NK-92 (cell line): ENCODE results near the gene LMF1.
"Not testable (repeated sequence)": the region's sequence is repeated elsewhere in the genome, so short reads cannot be mapped to it uniquely, and the experiment has no call there.

Source experiments
- DNase-seq: peaks from one replicate; lab custom pipeline; 2025; ENCODE audit not compliant: unreplicated experiment; lab: John Stamatoyannopoulos, UW

Gene LMF1

DNA sequence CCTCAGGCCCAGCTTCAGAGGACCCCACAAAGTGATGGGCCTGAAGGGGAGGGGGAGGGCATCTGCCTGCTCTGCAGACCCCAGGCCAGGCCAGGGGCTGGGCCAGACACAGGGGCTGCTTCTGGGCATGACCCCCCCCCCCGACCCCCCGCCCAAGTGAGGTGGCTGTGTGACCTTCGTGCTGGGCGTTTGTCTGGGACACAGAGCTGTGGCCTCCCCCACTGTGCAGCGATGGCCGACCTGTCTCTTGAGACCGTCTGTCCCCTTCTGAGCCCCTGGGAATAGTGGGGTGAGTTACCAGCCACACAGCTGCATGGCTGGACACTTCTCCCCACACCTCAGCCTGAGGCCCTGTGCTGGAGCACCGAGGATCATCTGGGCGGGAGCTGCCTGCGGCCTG is 135.4 kb downstream of the LMF1 start:
- DNase-seq: no peak

DNA sequence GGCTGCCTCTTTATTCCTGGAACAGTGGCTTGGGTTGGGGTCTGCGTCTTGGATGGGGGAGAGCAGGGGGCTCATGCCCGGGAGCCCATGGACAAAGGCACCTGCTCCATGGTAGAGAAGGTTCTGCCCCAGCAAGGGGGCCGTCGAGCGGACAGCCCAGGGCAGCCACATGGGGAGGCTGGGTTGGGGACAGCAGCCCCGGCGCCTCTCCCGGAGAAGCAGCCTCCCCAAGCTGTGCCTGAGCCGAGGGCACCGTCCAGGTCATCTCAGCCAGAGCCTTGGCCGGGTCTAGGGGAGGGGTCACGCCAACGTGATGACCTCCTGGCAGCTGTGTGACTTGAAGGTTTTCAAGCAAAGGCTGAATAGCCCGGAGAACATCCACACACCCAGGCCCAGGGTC is 137.4 kb downstream of the LMF1 start:
- no peak for DNase-seq

DNA sequence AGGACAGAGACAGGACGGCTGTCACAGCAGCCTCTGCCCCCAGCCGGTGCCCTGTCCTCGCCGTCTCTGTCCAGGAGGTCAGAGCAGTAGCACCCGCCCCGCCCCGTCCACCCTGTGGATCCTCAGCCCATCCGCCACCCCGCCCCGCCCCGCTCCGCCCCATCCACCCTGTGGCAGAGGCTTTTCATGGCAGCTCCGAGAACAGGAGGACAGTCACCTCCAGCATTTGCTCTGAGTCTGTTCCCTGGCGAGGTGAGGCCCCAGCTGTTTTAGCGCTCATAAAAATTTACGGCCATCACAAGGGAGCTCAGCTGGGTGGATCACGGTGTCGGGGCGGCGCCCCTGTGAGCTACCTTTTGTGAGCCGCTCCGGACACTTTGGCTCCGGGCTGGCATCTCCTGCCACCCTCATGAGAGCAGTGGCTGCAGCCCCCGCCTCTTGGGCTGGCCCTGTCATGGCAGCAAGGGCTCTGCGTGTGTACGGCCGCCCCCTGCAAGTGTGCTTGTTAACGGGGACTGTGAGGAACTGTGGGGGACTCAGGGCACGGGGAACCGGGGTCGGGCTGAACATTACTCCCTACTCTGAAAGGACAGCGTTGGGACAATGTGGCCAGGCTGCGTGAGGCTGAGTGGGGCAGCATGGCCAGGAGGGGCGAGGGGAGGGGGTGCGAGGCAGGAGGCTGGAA is 138.0 kb downstream of the LMF1 start:
- DNase-seq: no peak

DNA sequence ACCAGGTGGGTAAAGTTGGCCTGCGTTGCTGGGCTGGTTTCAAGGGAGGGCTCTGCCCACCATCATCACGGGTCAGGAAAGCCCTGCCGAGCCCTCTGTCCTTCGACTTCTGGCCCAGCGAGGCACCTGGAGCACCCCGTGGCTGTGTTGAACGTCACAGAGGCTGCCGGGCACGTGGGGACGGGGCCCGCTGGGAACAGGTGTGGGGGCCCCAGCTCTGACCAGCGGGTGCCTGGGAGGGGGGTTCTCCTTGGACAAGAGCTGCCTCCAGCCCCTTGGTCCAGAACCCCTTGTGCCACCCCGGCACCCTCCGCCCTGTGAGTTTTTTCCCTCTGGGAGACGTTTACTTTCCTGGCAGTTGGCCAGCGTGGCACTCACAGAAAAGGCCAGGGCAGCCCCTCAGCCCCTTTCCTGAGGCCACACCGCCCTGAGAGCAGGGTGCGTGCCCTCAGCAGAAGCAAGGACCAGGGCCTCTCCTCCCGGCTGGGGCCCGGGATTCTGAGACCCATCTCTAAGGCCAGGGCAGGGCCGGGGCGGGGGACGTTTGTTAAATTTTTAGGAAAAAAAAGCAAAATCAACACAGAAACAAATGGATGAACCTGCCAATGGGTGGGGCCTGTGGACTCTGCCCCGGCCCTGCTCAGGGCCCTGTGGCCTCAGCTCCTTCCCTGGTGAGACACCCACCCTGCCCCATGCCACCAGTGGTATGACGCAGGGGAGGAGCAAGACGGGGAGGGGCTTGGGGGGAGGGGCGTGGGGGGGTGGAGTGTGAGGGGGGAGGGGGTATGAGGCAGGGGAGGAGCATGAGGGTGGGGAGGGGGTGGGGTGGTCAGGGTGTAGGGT is 139.0 kb downstream of the LMF1 start:
- DNase-seq: no peak

DNA sequence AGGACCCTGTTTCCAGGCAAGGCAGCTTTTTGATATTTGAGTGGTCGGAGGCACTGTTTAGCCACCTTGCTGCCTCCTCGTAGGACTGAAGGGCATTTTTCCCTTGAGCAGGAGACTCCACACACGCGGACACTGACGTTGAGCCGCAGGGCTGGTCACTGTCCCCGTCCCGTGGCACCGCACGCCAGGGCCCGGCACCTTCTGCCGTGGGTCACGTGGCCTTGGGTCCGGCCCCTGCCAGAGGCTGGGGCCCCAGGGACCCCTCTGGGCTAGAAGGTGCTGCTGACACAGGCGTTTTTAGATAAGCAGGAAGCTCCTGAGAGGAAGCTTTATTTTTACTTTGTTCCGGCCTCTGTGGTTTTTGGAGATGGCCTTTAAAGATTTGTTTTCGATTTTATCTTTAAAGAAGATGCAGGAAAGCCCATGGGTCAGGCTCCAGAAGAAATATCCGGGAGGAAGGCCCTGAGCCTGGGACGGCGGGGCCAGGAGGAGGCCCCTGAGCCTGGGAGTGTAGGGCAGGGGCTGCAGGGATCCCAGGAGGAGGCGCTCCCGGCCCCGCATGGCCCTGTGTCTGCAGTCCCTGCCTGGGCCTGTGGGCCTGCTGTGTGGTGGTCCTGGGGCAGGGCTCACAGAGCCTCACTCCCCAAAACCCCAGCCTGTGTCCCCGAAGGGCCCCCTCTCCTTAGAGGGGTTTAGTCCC is 139.8 kb downstream of the LMF1 start:
- DNase-seq: no peak

DNA sequence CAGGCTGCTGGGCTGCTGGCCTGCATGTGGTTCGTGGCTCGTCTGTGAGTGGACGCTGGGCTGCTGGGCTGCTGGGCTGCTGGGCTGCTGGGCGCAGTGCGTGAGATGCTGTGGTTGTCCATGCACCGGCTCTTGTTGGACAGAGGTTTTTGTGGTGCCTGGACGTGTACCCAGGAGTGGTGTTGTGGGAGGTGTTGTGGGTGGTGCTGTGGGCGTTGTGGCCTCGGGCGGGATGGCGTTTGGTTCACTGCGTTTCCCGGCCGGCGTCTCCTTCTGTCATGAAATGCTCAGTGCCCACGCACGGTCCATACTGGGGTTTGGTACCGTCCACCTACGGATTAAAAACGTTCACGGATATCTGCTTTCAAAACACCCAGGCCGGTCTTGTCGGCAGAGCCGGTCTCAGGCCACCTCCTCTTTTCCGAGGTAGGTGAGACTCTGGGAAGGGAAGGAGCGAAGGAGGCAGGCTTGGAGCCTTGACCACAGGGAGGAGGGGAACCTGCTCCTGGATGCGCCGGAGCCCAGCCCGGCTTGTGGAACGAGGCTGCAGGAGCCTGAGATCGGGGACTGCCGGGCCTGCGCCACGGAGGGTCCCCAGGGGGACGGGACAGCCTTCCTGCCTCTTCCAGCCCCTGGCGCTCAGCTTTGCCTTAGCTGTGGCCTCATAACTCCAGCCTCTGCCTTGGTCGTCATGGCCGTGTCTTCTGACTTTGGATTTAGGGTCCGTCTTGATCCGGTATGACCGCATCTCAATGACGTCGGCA is 140.5 kb downstream of the LMF1 start:
- DNase-seq: no peak

DNA sequence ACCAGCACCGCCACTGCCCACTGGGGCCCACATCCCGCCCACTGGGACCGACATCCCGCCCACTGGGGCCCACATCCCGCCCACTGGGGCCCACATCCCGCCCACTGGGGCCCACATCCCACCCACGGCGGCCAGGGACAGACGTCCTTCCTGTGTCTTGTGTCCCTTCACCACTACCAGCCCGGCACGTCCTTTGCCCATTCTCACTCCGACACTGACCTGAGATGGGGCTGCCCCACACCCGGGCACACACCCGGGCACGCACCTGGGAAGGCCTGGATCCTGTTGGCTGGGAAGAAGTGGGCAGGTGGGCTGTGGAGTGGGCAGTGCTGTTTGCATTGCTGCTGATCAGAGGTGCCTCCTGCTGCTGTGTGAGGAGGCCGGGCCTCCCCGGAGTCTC is 141.9 kb downstream of the LMF1 start:
- no peak for DNase-seq

DNA sequence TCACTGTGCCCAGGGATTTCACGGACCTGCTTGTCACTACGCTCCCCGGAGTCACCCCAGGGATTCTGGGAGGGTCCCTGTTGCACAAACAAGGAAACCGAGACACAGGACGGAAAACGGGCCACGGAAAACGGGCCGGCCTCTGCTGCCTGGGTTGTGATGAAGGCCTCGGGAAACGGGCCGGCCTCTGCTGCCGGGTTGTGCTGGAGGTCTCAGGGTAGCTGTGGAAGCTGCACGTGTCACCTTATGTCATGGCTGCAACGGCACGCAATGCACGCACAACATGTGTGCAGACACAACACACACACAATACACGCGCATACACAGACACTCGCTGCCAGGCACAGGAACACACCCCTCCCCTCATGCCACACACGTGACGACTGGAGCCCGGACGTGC is 143.3 kb downstream of the LMF1 start:
- no peak for DNase-seq

DNA sequence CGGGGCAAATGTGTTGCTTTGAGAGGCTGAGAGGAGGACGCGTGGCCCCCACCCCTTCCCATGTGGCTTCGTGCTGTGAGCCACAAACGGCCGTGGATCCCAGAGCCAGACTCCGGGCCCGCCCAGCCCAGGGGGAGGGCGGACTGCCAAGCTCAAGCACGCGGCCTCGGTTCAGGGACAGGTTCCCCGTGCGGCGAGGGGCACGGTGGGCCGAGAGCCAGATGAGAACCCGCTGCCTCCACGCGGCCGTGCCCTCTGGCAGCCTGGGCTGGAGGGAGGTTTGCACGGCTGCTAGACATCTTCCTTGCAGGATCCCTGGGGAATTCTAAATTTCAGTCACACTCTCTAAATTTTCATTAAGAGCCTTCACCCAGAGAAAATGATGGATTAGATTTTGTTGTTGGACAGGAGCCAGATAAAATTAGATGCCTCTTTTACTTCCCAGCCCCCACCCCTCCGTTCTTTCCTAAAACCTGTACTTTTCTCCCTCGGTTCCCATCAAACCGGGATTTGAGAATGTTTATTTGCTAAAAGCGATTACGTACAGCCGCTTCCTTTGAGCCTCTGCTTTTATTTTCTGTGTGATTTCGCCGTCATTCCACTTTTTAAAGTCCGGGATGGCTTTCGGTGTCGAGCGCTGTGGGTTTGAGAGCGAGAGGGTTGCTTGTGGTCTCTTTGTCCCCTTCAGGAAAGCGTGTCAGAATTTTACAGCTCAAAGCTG is 145.3 kb downstream of the LMF1 start:
- DNase-seq: no peak

DNA sequence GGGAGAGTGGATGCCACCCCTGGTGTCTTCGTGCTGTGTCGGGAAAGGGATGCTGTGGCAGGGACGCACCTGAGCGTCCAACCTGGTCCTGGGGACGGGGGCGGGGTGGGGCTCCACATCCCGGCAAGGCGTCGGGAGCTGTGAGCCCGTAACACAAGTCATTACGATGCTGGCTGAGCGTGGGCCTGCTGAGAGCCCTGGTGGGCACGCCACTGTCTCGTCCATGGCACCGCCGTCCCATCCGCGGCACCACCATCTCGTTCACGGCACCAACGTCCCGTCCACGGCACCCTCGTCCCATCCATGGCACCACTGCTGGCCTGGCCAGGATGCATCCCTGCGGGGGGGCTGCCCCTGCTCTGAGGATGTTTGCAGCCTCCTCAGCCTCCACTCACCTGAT is 146.2 kb downstream of the LMF1 start:
- no peak for DNase-seq

DNA sequence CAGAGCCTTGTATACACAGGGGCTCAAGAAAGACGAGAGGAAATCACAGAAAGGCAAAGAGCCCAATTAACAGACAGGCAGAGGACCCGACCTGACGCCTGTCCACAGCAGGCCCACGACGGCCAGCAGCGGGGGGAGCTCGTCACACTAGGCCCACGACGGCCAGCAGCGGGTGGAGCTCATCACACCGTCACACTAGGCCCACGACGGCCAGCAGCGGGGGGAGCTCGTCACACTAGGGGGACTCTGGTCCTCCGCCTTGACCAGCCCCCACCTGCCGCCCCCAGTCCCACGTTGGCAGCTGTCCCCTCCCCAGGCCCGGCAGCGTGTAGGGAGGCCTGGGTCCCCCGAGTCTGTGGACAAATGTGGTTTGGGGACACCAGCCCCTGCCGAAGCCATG is 146.6 kb downstream of the LMF1 start:
- DNase-seq: no peak

DNA sequence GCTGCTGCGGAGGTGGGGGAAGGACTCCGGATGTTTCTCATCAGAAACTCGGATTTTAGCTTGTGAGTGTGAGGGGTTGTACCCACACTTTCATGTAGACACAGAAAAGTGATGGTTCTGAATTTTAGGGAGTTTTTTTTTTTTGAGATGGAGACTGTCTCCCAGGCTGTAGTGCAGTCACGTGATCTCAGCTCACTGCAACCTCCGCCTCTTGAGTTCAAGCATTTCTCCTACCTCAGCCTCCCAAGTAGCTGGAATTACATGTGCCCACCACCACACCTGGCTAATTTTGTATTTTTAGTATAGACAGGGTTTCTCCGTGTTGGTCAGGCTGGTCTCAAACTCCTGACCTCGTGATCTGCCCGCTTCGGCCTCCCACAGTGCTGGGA is 147.9 kb downstream of the LMF1 start:
- DNase-seq: no peak

DNA sequence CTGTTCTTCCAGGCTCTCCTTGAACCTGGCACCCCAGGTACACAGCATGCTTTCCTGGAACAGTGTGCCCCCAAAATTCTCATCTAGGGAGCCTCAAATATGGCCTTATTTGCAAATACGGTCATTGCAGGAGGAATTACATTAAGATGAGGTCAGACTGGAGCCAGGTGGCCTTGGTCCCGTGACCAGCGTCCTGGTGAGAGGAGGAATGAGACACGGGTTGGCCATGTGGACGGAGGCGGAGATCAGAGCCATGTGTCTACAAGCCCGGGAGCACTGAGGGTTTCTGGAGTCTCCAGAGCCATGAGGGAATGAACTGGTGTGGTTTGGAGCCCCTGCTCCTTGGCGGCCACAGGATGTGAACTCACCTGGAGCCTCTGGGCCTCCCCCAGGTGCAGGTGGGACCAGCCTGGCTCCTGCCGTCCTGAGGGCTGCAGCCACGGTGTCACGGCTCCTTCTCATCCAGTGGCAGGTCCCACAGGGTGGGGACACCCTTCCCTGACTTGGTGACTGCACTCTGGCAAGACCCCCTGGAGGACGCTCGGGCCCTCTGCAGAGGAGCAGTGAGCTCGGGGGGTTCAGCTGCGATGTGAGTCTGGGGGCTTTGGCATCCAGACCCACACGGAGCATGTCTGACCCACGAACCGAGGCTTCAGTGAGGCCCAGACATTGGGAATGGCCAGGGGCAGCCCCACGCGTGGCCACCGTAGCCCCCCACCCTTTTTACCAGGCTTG is 148.4 kb downstream of the LMF1 start:
- DNase-seq: no peak

DNA sequence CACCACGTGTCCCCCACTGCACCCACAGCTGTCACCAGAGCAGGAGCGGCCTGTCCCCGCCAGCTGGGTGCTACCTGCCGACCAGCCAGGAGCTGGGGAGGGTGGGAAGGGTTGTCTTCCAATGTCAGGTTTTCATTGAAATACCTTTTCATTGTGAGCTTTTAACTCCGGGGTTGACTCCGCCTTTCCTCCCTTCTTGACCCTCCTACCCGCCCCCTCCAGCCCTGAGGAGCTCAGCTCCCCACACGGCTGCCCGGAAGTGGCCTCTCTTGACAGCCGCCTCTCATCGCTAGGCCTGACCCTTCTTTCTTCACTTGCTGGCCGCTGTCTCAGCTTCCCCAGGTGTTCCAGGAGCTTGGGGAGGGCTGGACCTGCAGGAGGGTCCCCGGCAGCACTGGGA is 149.0 kb downstream of the LMF1 start:
- DNase-seq: no peak

DNA sequence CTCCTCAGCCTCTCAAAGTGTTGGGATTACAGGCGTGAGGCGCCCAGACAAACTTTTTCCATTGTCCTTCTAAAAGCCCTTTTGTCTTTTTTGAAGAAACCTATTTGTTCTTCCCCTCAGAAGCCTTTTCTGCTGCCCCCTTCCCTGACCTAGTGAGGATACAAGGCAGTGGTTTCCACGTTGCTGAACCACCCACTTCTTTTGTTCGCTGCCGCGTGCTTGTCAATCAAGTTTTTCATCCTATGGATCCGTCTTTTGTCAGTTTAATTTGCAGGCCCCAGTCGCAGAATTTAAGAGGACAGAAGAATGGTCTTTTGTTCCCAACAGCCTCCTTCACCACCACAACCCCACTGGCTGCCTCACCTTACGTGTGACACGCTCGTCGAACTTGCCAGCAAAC is 150.0 kb downstream of the LMF1 start:
- no peak for DNase-seq

DNA sequence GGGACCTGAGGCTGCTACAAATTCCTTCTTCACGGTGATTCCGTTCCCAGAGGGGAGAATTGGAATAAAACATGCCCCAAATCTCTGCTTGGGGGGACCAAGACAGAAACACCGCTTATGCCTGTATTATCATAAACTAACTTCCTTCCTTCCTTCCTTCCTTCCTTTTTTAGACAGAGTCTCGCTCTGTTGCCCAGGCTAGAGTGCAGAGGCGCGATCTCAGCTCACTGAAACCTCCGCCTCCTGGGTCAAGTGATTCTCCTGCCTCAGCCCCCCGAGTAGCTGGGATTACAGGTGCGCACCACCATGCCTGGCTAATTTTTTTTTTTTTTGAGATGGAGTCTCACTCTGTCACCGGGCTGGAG is 150.8 kb downstream of the LMF1 start:
- not testable (repeated sequence) for DNase-seq

DNA sequence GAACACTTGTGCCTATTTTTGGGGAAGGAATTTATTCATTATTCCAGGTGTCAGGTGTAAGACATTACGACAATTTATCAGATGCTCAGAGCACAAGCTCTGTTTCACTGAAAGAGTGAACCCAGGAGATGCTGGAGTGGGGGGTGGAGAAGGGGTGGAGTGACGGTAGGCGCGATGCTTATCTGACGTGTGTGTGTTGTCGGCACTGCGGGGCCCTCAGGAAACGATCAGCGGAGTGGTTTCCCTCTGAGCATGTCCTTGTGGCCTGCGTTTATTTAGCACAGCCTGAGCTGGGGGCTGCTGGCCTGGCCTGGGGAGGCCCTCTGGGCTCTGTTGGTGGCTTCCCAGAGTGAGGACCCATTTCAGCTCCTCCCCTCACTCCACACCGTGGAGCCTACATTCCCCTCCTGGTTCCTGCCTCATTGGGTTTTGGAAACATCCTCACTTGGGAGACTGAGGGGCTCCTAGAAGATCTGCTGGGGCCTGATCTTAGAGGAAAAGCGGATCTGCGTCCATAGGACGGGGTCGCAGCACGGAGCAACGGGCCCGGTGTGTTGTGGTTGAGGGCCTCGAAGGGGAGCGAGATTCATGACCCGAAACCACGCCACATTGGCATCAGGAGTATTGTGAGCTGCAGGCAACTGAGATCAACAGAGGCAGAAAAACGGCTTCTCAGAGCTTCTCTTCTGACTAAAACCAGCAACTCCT is 151.3 kb downstream of the LMF1 start:
- no peak for DNase-seq

DNA sequence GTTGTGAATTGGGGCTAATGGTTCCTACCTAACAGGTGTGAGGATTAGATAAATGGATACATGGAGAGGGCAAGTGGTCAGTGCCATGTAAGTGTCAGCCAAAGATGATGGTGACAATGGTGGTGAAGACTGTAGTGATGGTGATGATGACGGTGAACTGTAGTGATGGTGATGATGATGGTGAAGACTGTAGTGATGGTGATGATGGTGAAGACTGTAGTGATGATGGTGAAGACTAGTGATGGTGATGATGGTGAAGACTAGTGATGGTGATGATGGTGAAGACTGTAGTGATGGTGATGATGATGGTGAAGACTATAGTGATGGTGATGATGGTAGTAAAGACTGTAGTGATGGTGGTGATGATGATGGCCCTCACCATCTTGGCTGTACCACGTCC is 152.2 kb downstream of the LMF1 start:
- no peak for DNase-seq

DNA sequence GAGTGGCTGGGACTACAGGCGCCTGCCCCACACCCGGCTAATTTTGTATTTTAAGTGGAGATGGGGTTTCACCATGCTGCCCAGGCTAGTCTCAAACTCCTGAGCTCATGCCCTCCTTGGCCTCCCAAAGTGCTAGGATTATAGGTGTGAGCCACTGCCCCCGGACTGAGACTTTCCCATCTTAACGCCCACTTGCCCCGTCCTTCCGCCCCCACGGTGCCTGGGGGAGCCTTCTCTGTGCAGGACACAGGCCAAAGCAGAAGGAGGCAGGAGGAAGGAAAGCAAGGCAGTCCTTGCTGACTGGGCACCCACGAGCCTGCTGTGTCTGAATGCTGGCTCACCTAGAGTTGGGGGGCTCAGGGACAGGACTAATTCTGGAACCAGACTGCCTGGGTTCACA is 152.7 kb downstream of the LMF1 start:
- DNase-seq: no peak
